ENCODE data around the gene SMPD3. TPM values are rescaled to one million over a fixed set of nuclear protein-coding genes. Genes with fewer than 3 reads are reported as not detected.
A peak's percentile ranks its signal among the peaks of the same experiment; 100 is the strongest.

Gene SMPD3
- total and polyA plus RNA-seq, 4 donors: 1.7 to 13.9 (median 5.0) TPM

DNA sequence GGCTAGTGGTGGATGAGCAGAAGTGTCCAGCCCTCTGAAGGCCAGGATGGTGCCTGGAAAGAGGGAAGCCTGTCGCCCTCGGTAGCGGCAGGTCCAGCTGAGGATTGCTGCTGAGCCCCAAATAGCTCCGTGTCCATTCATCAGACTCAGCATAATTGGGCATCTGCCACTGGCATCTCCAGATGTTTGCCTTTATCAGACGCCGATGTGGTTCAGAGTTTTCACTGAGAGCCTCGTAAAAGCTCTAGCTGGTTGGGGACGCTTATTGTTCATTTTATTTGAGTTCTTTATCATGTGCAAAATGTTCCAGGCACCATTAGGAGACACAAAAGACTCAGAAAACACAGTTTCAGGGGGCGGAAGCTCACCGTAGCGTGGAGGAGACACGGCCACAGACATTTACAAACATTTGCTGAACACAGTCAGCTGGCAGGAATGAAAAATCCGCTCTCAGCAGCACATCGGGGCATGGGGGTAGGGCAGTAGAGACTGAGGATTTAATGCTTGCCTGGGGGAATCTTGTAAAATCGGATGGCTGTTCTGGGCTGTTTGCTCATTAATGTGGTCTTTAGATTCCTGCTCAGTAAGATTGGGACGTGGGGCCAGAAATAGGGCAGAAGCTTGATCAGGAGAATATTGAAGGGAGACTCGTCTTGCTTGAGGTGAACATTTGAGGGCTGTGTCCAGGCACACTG is 41.7 kb downstream of the SMPD3 start:
- DNase-seq (peak; percentile 41 to 61 (median 58)), ATAC-seq (ENCODE audit: insufficient read depth, low FRiP score) (no peak)
- WGBS, 2 donors: 57 to 82% methylated on average over 17 of the region's 17 CpGs
- TF ChIP-seq CTCF (IDR thresholded peaks at IDR 0.05; ENCODE audit: control extremely low read depth, extremely low read depth): no peak
- Histone ChIP-seq H3K4me3 (no peak overlapping the region), H3K36me3 (ENCODE audit: control insufficient read depth in 4 of 4, insufficient read depth in 4 of 4, low read length in 4 of 4) (no peaks in the 10 kb centered on the region), H3K27ac (ENCODE audit: low read depth in 1 of 2, low read length in 1 of 2) (no peak overlapping the region), H3K9me3 (ENCODE audit: control insufficient read depth in 4 of 4, insufficient read depth in 3 of 4, low read length in 3 of 4) (no peaks in the 10 kb centered on the region), H3K27me3 (ENCODE audit: control insufficient read depth in 3 of 3, insufficient read depth in 3 of 3, low read length in 2 of 3) (peaks cover 0 to 10% (median 0%) of the 10 kb centered on the region in 3 donors), H3K9ac (ENCODE audit: insufficient read depth in 1 of 2, low read length in 2 of 2) (peak overlapping the region in 1 of 2 donors; percentile 53), H3K4me1 (ENCODE audit: control insufficient read depth in 5 of 5, insufficient read depth in 5 of 5, low read length in 5 of 5) (peaks cover 0 to 7% (median 0%) of the 10 kb centered on the region in 5 donors)

- no peak for DNase-seq
- H3K27ac ChIP-seq (ENCODE audit: low read depth in 1 of 2, low read length in 1 of 2): no peak overlapping the region
- no peak overlapping the region for H3K4me3 ChIP-seq
- H3K36me3 ChIP-seq (ENCODE audit: control insufficient read depth in 4 of 4, insufficient read depth in 4 of 4, low read length in 4 of 4): no peaks in the 10 kb centered on the region
- peaks cover 0 to 10% (median 0%) of the 10 kb centered on the region in 3 donors for H3K27me3 ChIP-seq (ENCODE audit: control insufficient read depth in 3 of 3, insufficient read depth in 3 of 3, low read length in 2 of 3)
- 81 to 83% methylated on average over 8 of the region's 8 CpGs for WGBS, 2 donors
- TF ChIP-seq CTCF (IDR thresholded peaks at IDR 0.05; ENCODE audit: control extremely low read depth, extremely low read depth): no peak
- no peak overlapping the region for H3K9ac ChIP-seq (ENCODE audit: insufficient read depth in 1 of 2, low read length in 2 of 2)
- ATAC-seq (ENCODE audit: insufficient read depth, low FRiP score): no peak
- peaks cover 0 to 7% (median 0%) of the 10 kb centered on the region in 5 donors for H3K4me1 ChIP-seq (ENCODE audit: control insufficient read depth in 5 of 5, insufficient read depth in 5 of 5, low read length in 5 of 5)
- no peaks in the 10 kb centered on the region for H3K9me3 ChIP-seq (ENCODE audit: control insufficient read depth in 4 of 4, insufficient read depth in 3 of 4, low read length in 3 of 4)
Observed at GRCh38 chr16:68404736-68405345, 43.5 kb downstream of the SMPD3 start.

DNA sequence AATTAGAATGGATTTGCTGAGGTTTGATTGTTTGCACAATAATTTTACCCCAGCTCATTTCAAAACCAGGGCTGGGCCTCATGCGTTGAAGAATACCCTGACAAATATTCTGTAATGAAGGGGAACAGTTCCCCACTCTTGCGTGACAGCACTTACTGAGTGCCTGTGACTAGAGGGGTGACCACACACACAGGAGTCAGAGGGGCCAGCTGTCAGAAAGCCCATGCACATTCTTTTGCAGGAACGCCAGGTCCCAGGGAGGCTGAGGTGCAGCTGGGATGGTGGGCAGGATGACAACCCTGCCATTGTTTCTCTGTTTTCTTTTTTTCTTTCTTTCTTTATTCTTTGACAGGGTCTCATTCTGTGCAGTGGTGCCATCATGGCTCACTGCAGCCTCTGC is 44.6 kb downstream of the SMPD3 start:
- H3K4me3 ChIP-seq: no peak overlapping the region
- no peak for ATAC-seq (ENCODE audit: insufficient read depth, low FRiP score)
- 56 to 87% methylated on average over 3 of the region's 3 CpGs for WGBS, 2 donors
- DNase-seq: no peak
- no peaks in the 10 kb centered on the region for H3K9me3 ChIP-seq (ENCODE audit: control insufficient read depth in 4 of 4, insufficient read depth in 3 of 4, low read length in 3 of 4)
- H3K36me3 ChIP-seq (ENCODE audit: control insufficient read depth in 4 of 4, insufficient read depth in 4 of 4, low read length in 4 of 4): no peaks in the 10 kb centered on the region
- peaks cover 0 to 7% (median 0%) of the 10 kb centered on the region in 5 donors for H3K4me1 ChIP-seq (ENCODE audit: control insufficient read depth in 5 of 5, insufficient read depth in 5 of 5, low read length in 5 of 5)
- H3K9ac ChIP-seq (ENCODE audit: insufficient read depth in 1 of 2, low read length in 2 of 2): no peak overlapping the region
- peaks cover 0 to 3% (median 0%) of the 10 kb centered on the region in 3 donors for H3K27me3 ChIP-seq (ENCODE audit: control insufficient read depth in 3 of 3, insufficient read depth in 3 of 3, low read length in 2 of 3)
- TF ChIP-seq CTCF (IDR thresholded peaks at IDR 0.05; ENCODE audit: control extremely low read depth, extremely low read depth): no peak
- no peak overlapping the region for H3K27ac ChIP-seq (ENCODE audit: low read depth in 1 of 2, low read length in 1 of 2)

Measured in lung (tissue), 12 donors.